PC-3 (cell line): Measurements from ENCODE around the gene CPT1A. TPM values are rescaled to one million over a fixed set of nuclear protein-coding genes. Genes with fewer than 3 reads are reported as not detected.
A peak's percentile ranks its signal among the peaks of the same experiment; 100 is the strongest.

ENCODE experiments used
- ATAC-seq: fragments of 200-7000 bp; cut with Tn5 transposase; 2 replicates; pipeline ENCODE4 v1.9.1; 2020; ENCODE audit warnings: mild to moderate bottlenecking, moderate library complexity
- BruUV-seq: library from RNA; stranded (reverse); fragments of 400-500 nt; replicated peaks from 2 replicates; lab custom pipeline; 2021; lab: Mats Ljungman, UMichigan
- CTCF ChIA-PET: fragments of 300-600 bp; sonication (Branson Sonifier 250); formaldehyde crosslinking; loops from one replicate; lab custom pipeline; 2022; ENCODE audit warnings: antibody characterized with exemption; lab: Charles Lee
- POLR2A ChIA-PET: fragments of 300-600 bp; sonication (Branson Sonifier 250); formaldehyde crosslinking; loops from one replicate; lab custom pipeline; 2022; ENCODE audit warnings: antibody characterized with exemption; ENCODE audit not compliant: unreplicated experiment; lab: Charles Lee
- DNase-seq: peaks from one replicate; pipeline ENCODE4 v3.0.0-alpha.2; 2015
- H2AFZ ChIP-seq: fragments of 300-600 bp; sonication (generic); 2 replicates; pipeline ENCODE4 v1.6.0; 2016; ENCODE audit warnings: antibody characterized with exemption, low read length
- H3F3A ChIP-seq: fragments of 300-600 bp; sonication (generic); one replicate; pipeline ENCODE4 v1.6.0; 2017; ENCODE audit warnings: antibody characterized with exemption, low read length, control low read depth, mild to moderate bottlenecking; ENCODE audit not compliant: unreplicated experiment
- H3K27ac ChIP-seq: fragments of 300-600 bp; sonication (generic); 2 replicates; pipeline ENCODE4 v1.5.1; 2016; ENCODE audit warnings: mild to moderate bottlenecking, low read length
- H3K27me3 ChIP-seq: fragments of 300-600 bp; sonication (generic); 2 replicates; pipeline ENCODE4 v1.6.1; 2016; ENCODE audit warnings: low read length, mixed read lengths
- H3K36me3 ChIP-seq: fragments of 300-600 bp; sonication (generic); 2 replicates; pipeline ENCODE4 v1.6.1; 2016; ENCODE audit warnings: low read depth, mixed run types, low read length, mixed read lengths
- H3K4me1 ChIP-seq: fragments of 300-600 bp; sonication (generic); 2 replicates; pipeline ENCODE4 v1.5.1; 2016; ENCODE audit warnings: low read length; ENCODE audit not compliant: insufficient read depth
- H3K4me2 ChIP-seq: fragments of 300-600 bp; sonication (generic); 2 replicates; pipeline ENCODE4 v1.6.0; 2016; ENCODE audit warnings: low read length
- H3K4me3 ChIP-seq: fragments of 300-600 bp; sonication (generic); 2 replicates; pipeline ENCODE4 v1.5.1; 2016; ENCODE audit warnings: mild to moderate bottlenecking, low read length, mixed read lengths
- H3K79me2 ChIP-seq: fragments of 300-600 bp; sonication (generic); 2 replicates; pipeline ENCODE4 v1.6.1; 2017; ENCODE audit warnings: low read length, mixed read lengths
- H3K9ac ChIP-seq: fragments of 300-600 bp; sonication (generic); 2 replicates; pipeline ENCODE4 v1.6.0; 2016; ENCODE audit warnings: mild to moderate bottlenecking, low read length
- H3K9me2 ChIP-seq: fragments of 300-600 bp; sonication (generic); replicated peaks from 2 replicates; pipeline ENCODE4 v1.6.1; 2016; ENCODE audit warnings: mixed run types, low read length, mixed read lengths
- H3K9me3 ChIP-seq: fragments of 300-600 bp; sonication (generic); 2 replicates; pipeline ENCODE4 v1.6.1; 2016; ENCODE audit warnings: low read length, mixed read lengths
- H4K20me1 ChIP-seq: fragments of 300-600 bp; sonication (generic); 2 replicates; pipeline ENCODE4 v1.6.1; 2016; ENCODE audit warnings: low read length, mixed read lengths
- CTCF ChIP-seq: fragments of 300-600 bp; sonication (generic); conservative IDR thresholded peaks from 2 replicates; pipeline ENCODE4 v1.5.1; 2017; ENCODE audit warnings: antibody characterized with exemption, low read depth, mild to moderate bottlenecking, low read length
- EZH2 ChIP-seq: fragments of 300-600 bp; sonication (generic); IDR thresholded peaks from one replicate; pipeline ENCODE4 v1.6.1; 2017; ENCODE audit warnings: antibody characterized with exemption, mild to moderate bottlenecking, low read length; ENCODE audit not compliant: unreplicated experiment
- EZH2phosphoT487 ChIP-seq: fragments of 300-600 bp; sonication (generic); IDR thresholded peaks from 2 replicates; pipeline ENCODE4 v1.6.1; 2018; ENCODE audit warnings: mild to moderate bottlenecking, antibody characterized with exemption, low read length, borderline replicate concordance
- intact Hi-C: fragments of 100-400 bp; cut with micrococcal nuclease; formaldehyde crosslinking; loops from 2 replicates; pipeline ENCODE4 v1.9.0; 2023
- total RNA-seq: library from RNA; depleted of rRNA; stranded (reverse); fragments of >200 nt; gene quantifications from 2 replicates; pipeline ENCODE4 v1.2.3, GENCODE V29; 2014

CPT1A gene
- total RNA-seq, 1 experiment from 2014 or later: 38.1 TPM

- no peaks in the 10 kb centered on the region for H4K20me1 ChIP-seq
- H3K4me1 ChIP-seq: no peaks in the 10 kb centered on the region
- H3F3A ChIP-seq: no peaks in the 10 kb centered on the region
- BruUV-seq: no TSS peak
- H3K9me2 ChIP-seq: no peaks in the 10 kb centered on the region
- TF ChIP-seq CTCF: no peak
- no peak for TF ChIP-seq EZH2
- TF ChIP-seq EZH2phosphoT487: no peak
- H3K4me3 ChIP-seq: no peak overlapping the region
- H3K36me3 ChIP-seq: peaks cover 43% of the 10 kb centered on the region
- intact Hi-C loops: no loop called here
- peak; percentile 25 for DNase-seq
- no peak overlapping the region for H3K4me2 ChIP-seq
- H3K9me3 ChIP-seq: no peaks in the 10 kb centered on the region
- no peak for ATAC-seq
- H3K27me3 ChIP-seq: no peaks in the 10 kb centered on the region
- H3K79me2 ChIP-seq: no peaks in the 10 kb centered on the region
- POLR2A ChIA-PET: no interaction called here
- H2AFZ ChIP-seq: no peak overlapping the region
- no peak overlapping the region for H3K9ac ChIP-seq
- CTCF ChIA-PET: no interaction called here
- H3K27ac ChIP-seq: no peak overlapping the region
These were observed 65.7 kb downstream of the CPT1A start for GRCh38 chr11:68775951-68776388.

- Histone ChIP-seq H3K9me3 (no peaks in the 10 kb centered on the region), H3K27me3 (no peaks in the 10 kb centered on the region), H3K79me2 (no peaks in the 10 kb centered on the region), H4K20me1 (no peaks in the 10 kb centered on the region), H3K27ac (no peak overlapping the region), H2AFZ (no peak overlapping the region), H3K4me1 (no peaks in the 10 kb centered on the region), H3K4me2 (no peak overlapping the region), H3K36me3 (peaks cover 48% of the 10 kb centered on the region), H3K4me3 (no peak overlapping the region), H3K9ac (no peak overlapping the region), H3F3A (no peaks in the 10 kb centered on the region), H3K9me2 (no peaks in the 10 kb centered on the region)
- TF ChIP-seq EZH2 (no peak), CTCF (no peak), EZH2phosphoT487 (no peak)
- ChIA-PET CTCF (no interaction called here), POLR2A (no interaction called here)
- intact Hi-C loops: no loop called here
- ATAC-seq: no peak
- no peak for DNase-seq
- BruUV-seq: no TSS peak
These were observed 67.5 kb downstream of the CPT1A start for GRCh38 chr11:68774194-68774585.

GRCh38 chr11:68773521-68774193 lies 68.1 kb downstream of the CPT1A start:
- DNase-seq (no peak), ATAC-seq (no peak)
- H3K9ac ChIP-seq: no peak overlapping the region
- no peak overlapping the region for H3K4me3 ChIP-seq
- CTCF ChIA-PET: no interaction called here
- H3K4me1 ChIP-seq: no peaks in the 10 kb centered on the region
- no peaks in the 10 kb centered on the region for H3F3A ChIP-seq
- H3K9me2 ChIP-seq: no peaks in the 10 kb centered on the region
- H3K9me3 ChIP-seq: no peaks in the 10 kb centered on the region
- H3K79me2 ChIP-seq: no peaks in the 10 kb centered on the region
- H3K27ac ChIP-seq: no peak overlapping the region
- H3K36me3 ChIP-seq: peaks cover 48% of the 10 kb centered on the region
- intact Hi-C loops: no loop called here
- POLR2A ChIA-PET: no interaction called here
- H4K20me1 ChIP-seq: no peaks in the 10 kb centered on the region
- no peaks in the 10 kb centered on the region for H3K27me3 ChIP-seq
- BruUV-seq: no TSS peak
- no peak overlapping the region for H3K4me2 ChIP-seq
- TF ChIP-seq EZH2 (no peak), EZH2phosphoT487 (no peak), CTCF (no peak)
- no peak overlapping the region for H2AFZ ChIP-seq
